H1 (cell line): ENCODE results near the gene WBP1. TPM values are rescaled to one million over a fixed set of nuclear protein-coding genes. Genes with fewer than 3 reads are reported as not detected.

Source experiments
- CTCF ChIA-PET: fragments of 300-600 bp; sonication (Branson Sonifier 250); formaldehyde crosslinking; loops from one replicate; lab custom pipeline; 2021; ENCODE audit not compliant: partially characterized antibody; lab: Charles Lee
- POLR2A ChIA-PET: fragments of 300-600 bp; sonication (Branson Sonifier 250); formaldehyde crosslinking; loops from one replicate; lab custom pipeline; 2021; ENCODE audit warnings: inconsistent platforms; ENCODE audit not compliant: partially characterized antibody; lab: Charles Lee
- DNase-seq, 2 experiments: peaks; one replicate each; pipeline versions ENCODE4 v3.0.0 to v3.0.0-alpha.2; 2010 to 2022; ENCODE audit warnings: low spot score in 2 of 2, low read depth in 1 of 2, mixed read lengths in 1 of 2
- FAIRE-seq: peaks from 2 replicates; lab custom pipeline; 2011; peaks lifted over from hg19 to GRCh38; lab: Jason Lieb, UNC
- H2AFZ ChIP-seq: 2 replicates; pipeline ENCODE4 v1.8.1; 2012; ENCODE audit warnings: low read length, inconsistent platforms
- H2AK5ac ChIP-seq: 2 replicates; pipeline ENCODE4 v1.6.1; 2013; ENCODE audit warnings: low read depth, low read length
- H2BK120ac ChIP-seq: replicated peaks from 2 replicates; pipeline ENCODE3; 2013; ENCODE audit warnings: low read depth, low read length, inconsistent platforms
- H2BK12ac ChIP-seq: 2 replicates; pipeline ENCODE4 v1.6.1; 2013; ENCODE audit warnings: low read depth, low read length
- H2BK15ac ChIP-seq: 2 replicates; pipeline ENCODE4 v1.6.1; 2013; ENCODE audit warnings: low read length
- H2BK20ac ChIP-seq: 2 replicates; pipeline ENCODE4 v1.6.1; 2013; ENCODE audit warnings: low read length
- H2BK5ac ChIP-seq: 2 replicates; pipeline ENCODE4 v1.6.1; 2013; ENCODE audit warnings: low read depth, low read length
- H3K14ac ChIP-seq: 2 replicates; pipeline ENCODE4 v1.6.1; 2013; ENCODE audit warnings: inconsistent platforms; ENCODE audit not compliant: insufficient read length
- H3K18ac ChIP-seq: 2 replicates; pipeline ENCODE4 v1.6.1; 2013; ENCODE audit warnings: low read length; ENCODE audit errors: extremely low read depth
- H3K23ac ChIP-seq: 2 replicates; pipeline ENCODE4 v1.6.1; 2013; ENCODE audit warnings: inconsistent platforms; ENCODE audit not compliant: insufficient read length
- H3K23me2 ChIP-seq: 2 replicates; pipeline ENCODE4 v1.6.1; 2013; ENCODE audit warnings: low read depth, low read length
- H3K27ac ChIP-seq: 2 replicates; pipeline ENCODE4 v1.6.1; 2011; ENCODE audit warnings: low read depth, low read length, inconsistent platforms
- H3K27me3 ChIP-seq, 4 experiments: replicated peaks in 1 of 4; 1 replicate in 1 of 4; 2 replicates in 3 of 4; pipeline versions ENCODE4 v1.6.1 to v1.8.1; 2011 to 2013; ENCODE audit warnings: low read length in 3 of 4, mild to moderate bottlenecking in 3 of 4, inconsistent platforms in 2 of 4, mixed read lengths in 2 of 4, moderate library complexity in 1 of 4; ENCODE audit not compliant: control insufficient read depth in 3 of 4, insufficient read depth in 3 of 4; ENCODE audit errors: extremely low read depth in 1 of 4
- H3K36me3 ChIP-seq, 4 experiments: 2 replicates each; pipeline versions ENCODE4 v1.6.1 to v1.8.1; 2011 to 2013; ENCODE audit warnings: mild to moderate bottlenecking in 4 of 4, low read length in 3 of 4, moderate library complexity in 2 of 4, control low read depth in 1 of 4, inconsistent platforms in 1 of 4; ENCODE audit not compliant: insufficient read depth in 4 of 4, control insufficient read depth in 2 of 4
- H3K4ac ChIP-seq: replicated peaks from 2 replicates; pipeline ENCODE3; 2013; ENCODE audit warnings: low read length, low read depth, mixed read lengths, inconsistent platforms; ENCODE audit not compliant: insufficient read length
- H3K4me1 ChIP-seq, 4 experiments: replicated peaks in 1 of 4; 1 replicate in 1 of 4; 2 replicates in 3 of 4; pipeline versions ENCODE4 v1.6.1 to v1.8.1; 2011 to 2013; ENCODE audit warnings: low read length in 3 of 4, inconsistent platforms in 2 of 4, mixed read lengths in 1 of 4; ENCODE audit not compliant: insufficient read depth in 4 of 4, control insufficient read depth in 3 of 4
- H3K4me2 ChIP-seq, 2 experiments: 2 replicates each; pipeline versions ENCODE4 v1.6.1 to v1.8.1; 2011 to 2013; ENCODE audit warnings: low read depth in 2 of 2, low read length in 2 of 2, control low read depth in 1 of 2, inconsistent platforms in 1 of 2, mild to moderate bottlenecking in 1 of 2; ENCODE audit not compliant: insufficient read depth in 1 of 2
- H3K4me3 ChIP-seq, 4 experiments: fragments of 200-600, 300-600 bp in 1 of 4; sonication (generic), shearing (Covaris generic), sonication (Bioruptor Twin) in 1 of 4; 2 replicates each; pipeline versions ENCODE4 v1.5.1 to v1.8.1; 2011 to 2016; ENCODE audit warnings: low read length in 4 of 4, low read depth in 3 of 4, control low read depth in 2 of 4, inconsistent platforms in 2 of 4, mild to moderate bottlenecking in 2 of 4, mixed read lengths in 1 of 4, moderate library complexity in 1 of 4; ENCODE audit not compliant: insufficient read depth in 2 of 4; ENCODE audit errors: extremely low read depth in 1 of 4
- H3K56ac ChIP-seq: replicated peaks from 2 replicates; pipeline ENCODE3; 2013; ENCODE audit warnings: low read depth, mild to moderate bottlenecking, mixed read lengths, low read length, inconsistent platforms; ENCODE audit not compliant: insufficient read length
- H3K79me1 ChIP-seq: 2 replicates; pipeline ENCODE4 v1.6.1; 2013; ENCODE audit warnings: low read depth, low read length, control low read depth
- H3K79me2 ChIP-seq, 2 experiments: 2 replicates each; pipeline versions ENCODE4 v1.6.1 to v1.8.1; 2012 to 2013; ENCODE audit warnings: low read length in 2 of 2, mild to moderate bottlenecking in 2 of 2, inconsistent platforms in 1 of 2; ENCODE audit not compliant: insufficient read depth in 2 of 2, control insufficient read depth in 1 of 2
- H3K9ac ChIP-seq, 4 experiments: replicated peaks in 1 of 4; 1 replicate in 1 of 4; 2 replicates in 3 of 4; pipeline versions ENCODE4 v1.6.1 to v1.8.1; 2011 to 2013; ENCODE audit warnings: low read depth in 3 of 4, low read length in 3 of 4, control low read depth in 2 of 4, mild to moderate bottlenecking in 2 of 4, moderate library complexity in 2 of 4, inconsistent platforms in 1 of 4; ENCODE audit errors: extremely low read depth in 1 of 4
- H3K9me3 ChIP-seq, 2 experiments: 2 replicates each; pipeline versions ENCODE4 v1.6.1 to v1.8.1; 2012 to 2013; ENCODE audit warnings: mild to moderate bottlenecking in 2 of 2, moderate library complexity in 2 of 2, control low read depth in 1 of 2, inconsistent platforms in 1 of 2, low read depth in 1 of 2, low read length in 1 of 2, mixed read lengths in 1 of 2; ENCODE audit not compliant: insufficient read depth in 2 of 2
- H4K20me1 ChIP-seq, 2 experiments: replicated peaks in 1 of 2; 2 replicates each; pipeline versions ENCODE3 to v1.8.1; 2011 to 2013; ENCODE audit warnings: inconsistent platforms in 2 of 2, low read length in 2 of 2, mild to moderate bottlenecking in 1 of 2; ENCODE audit not compliant: insufficient read depth in 2 of 2, control insufficient read depth in 1 of 2
- H4K5ac ChIP-seq: 2 replicates; pipeline ENCODE4 v1.6.1; 2013; ENCODE audit warnings: low read length, low read depth, mixed read lengths, inconsistent platforms; ENCODE audit not compliant: insufficient read length
- H4K8ac ChIP-seq: 2 replicates; pipeline ENCODE4 v1.8.0; 2013; ENCODE audit warnings: mild to moderate bottlenecking, moderate library complexity, low read length, inconsistent platforms; ENCODE audit not compliant: insufficient read depth; ENCODE audit errors: extremely low read depth
- H4K91ac ChIP-seq: replicated peaks from 2 replicates; pipeline ENCODE3; 2013; ENCODE audit warnings: low read length, mixed read lengths, inconsistent platforms; ENCODE audit not compliant: insufficient read length
- CEBPB ChIP-seq: IDR thresholded peaks from 2 replicates; pipeline ENCODE4 v1.6.1; 2012; ENCODE audit warnings: low read depth, low read length
- CTBP2 ChIP-seq: IDR thresholded peaks from 2 replicates; pipeline ENCODE4 v1.7.0; 2011; ENCODE audit warnings: borderline replicate concordance, mild to moderate bottlenecking, moderate library complexity, mixed read lengths, low read length; ENCODE audit not compliant: insufficient read depth, insufficient read length
- FOSL1 ChIP-seq: IDR thresholded peaks from 2 replicates; pipeline ENCODE4 v1.6.1; 2011; ENCODE audit warnings: mild to moderate bottlenecking, low read depth, low read length, moderate library complexity; ENCODE audit not compliant: insufficient read depth
- MAFK ChIP-seq: IDR thresholded peaks from 2 replicates; pipeline ENCODE4 v1.6.1; 2012; ENCODE audit warnings: low read depth, mild to moderate bottlenecking, improper control_type of control experiment, low read length
- NRF1 ChIP-seq: IDR thresholded peaks from 2 replicates; pipeline ENCODE4 v1.6.1; 2011; ENCODE audit warnings: mild to moderate bottlenecking, low read depth, low read length, improper control_type of control experiment
- RNF2 ChIP-seq: fragments of 200-900, 300-1000 bp; sonication (generic); IDR thresholded peaks from 2 replicates; pipeline ENCODE4 v1.7.1; 2016; ENCODE audit warnings: borderline replicate concordance, low read depth, mild to moderate bottlenecking, antibody characterized with exemption, low read length; ENCODE audit not compliant: poor library complexity, severe bottlenecking; ENCODE audit errors: missing control alignments
- SAP30 ChIP-seq: fragments of 300-600 bp; sonication (generic); IDR thresholded peaks from 2 replicates; pipeline ENCODE4 v1.7.1; 2012; ENCODE audit warnings: low read length, moderate library complexity, mild to moderate bottlenecking, inconsistent platforms; ENCODE audit not compliant: insufficient read depth, insufficient replicate concordance
- SIX5 ChIP-seq: IDR thresholded peaks from 2 replicates; pipeline ENCODE4 v1.6.1; 2011; ENCODE audit warnings: mild to moderate bottlenecking, low read depth, low read length
- SP1 ChIP-seq: IDR thresholded peaks from 2 replicates; pipeline ENCODE4 v1.6.1; 2011; ENCODE audit warnings: low read depth, low read length
- TAF1 ChIP-seq: IDR thresholded peaks from 2 replicates; pipeline ENCODE4 v1.6.1; 2011; ENCODE audit warnings: mild to moderate bottlenecking, low read depth, low read length
- TCF12 ChIP-seq: IDR thresholded peaks from 2 replicates; pipeline ENCODE4 v1.6.1; 2011; ENCODE audit warnings: low read depth, mild to moderate bottlenecking, low read length
- WGBS, 2 experiments: shearing (Covaris generic) in 1 of 2; methylation state at CpG; one replicate each; pipeline versions ENCODE4 v1.1.6 to v1.1.7; 2013 to 2015; ENCODE audit warnings: low lambda C conversion rate in 2 of 2, mixed read lengths in 2 of 2, inconsistent platforms in 1 of 2, low coverage in 1 of 2, missing lambda C conversion rate in 1 of 2; ENCODE audit not compliant: insufficient replicate concordance in 2 of 2, insufficient coverage in 1 of 2, insufficient read length in 1 of 2; ENCODE audit errors: extremely low coverage in 1 of 2, missing lambda C conversion rate in 1 of 2; 5-methylcytosine and 5-hydroxymethylcytosine counted together
- polyA plus RNA-seq, 7 experiments: library from polyadenylated mRNA; depleted of rRNA in 3 of 7; stranded (reverse) in 5 of 7; unstranded in 2 of 7; fragments of >200 nt in 5 of 7; fragments of 200-250 nt in 2 of 7; gene quantifications; 1 replicate in 5 of 7; 2 replicates in 1 of 7; 4 replicates in 1 of 7; pipeline versions ENCODE4 v1.2.1 to v1.2.3, GENCODE V29; 2011 to 2013; ENCODE audit warnings: missing spikeins in 2 of 7, mixed read lengths in 2 of 7
- total RNA-seq: library from RNA; stranded (reverse); fragmentation: NEBNext Ultra II Directional; extraction: Animal tissue kit (Norgen Biotek cat#: 25700); gene quantifications from 2 replicates; pipeline ENCODE4 v1.2.1, GENCODE V29; 2021
- TF ChIP-seq, protein P1 (sequence below): IDR thresholded peaks from 2 replicates; pipeline ENCODE4 v1.6.1; 2012; ENCODE audit warnings: inconsistent platforms

WBP1 gene
- total and polyA plus RNA-seq, 2 of the 8 experiments (the other 6 are each of a cell fraction or from before 2014, with no cell fraction given) = 57.2 to 190 TPM

DNA sequence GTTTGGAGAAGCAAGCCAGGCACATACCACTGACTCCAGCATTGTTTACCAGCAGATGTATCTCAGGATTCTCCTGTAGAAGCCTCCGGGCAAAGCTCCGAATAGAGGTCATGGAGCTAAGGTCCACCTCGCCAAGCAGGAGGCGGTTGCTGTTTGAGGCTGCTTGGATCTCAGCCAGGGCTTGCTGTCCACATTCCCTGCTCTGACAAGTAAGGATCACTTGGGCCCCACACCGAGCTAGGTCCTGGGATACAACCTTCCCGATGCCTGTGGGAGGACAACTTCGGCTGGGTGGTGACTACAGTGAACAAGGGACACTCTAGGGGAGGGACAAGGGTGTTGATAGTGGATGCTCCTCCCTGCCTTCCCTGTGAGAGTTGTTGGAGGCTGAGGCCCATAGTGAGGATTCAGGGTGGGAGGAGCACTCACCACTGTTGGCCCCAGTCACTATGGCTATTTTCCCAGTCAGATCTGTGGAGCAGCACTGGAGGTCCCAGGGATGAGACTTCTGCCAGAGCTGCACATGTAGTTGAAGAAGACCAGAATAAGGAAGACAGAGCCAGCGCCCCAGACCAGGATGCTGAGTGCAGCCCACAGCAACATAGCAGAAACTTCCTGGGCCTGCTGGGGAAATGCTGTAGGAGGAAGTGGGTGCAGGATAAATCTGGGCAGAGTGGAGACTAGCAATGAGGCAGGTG is 45.1 kb upstream of the WBP1 start:
- H3K27me3 ChIP-seq = peaks cover 0 to 4% (median under 1%) of the 10 kb centered on the region in 4 experiments; a peak in 2 of 7 replicates
- FAIRE-seq (no peak), DNase-seq (no peak)
- H3K56ac ChIP-seq = no peak overlapping the region
- no peak overlapping the region for H4K91ac ChIP-seq
- no peak overlapping the region for H3K4me3 ChIP-seq
- H3K27ac ChIP-seq = no peak overlapping the region
- H3K9ac ChIP-seq = no peak overlapping the region
- no peak overlapping the region for H2AK5ac ChIP-seq
- H3K18ac ChIP-seq = no peak overlapping the region
- WGBS, 2 experiments = 88% methylated on average over 8 of the region's 8 CpGs; no CpG with 5 or more reads in 1 of the 2 experiments
- H3K23ac ChIP-seq = no peak overlapping the region
- H3K4ac ChIP-seq = no peak overlapping the region
- H3K4me2 ChIP-seq = no peak overlapping the region
- no peaks in the 10 kb centered on the region for H3K36me3 ChIP-seq
- CTCF ChIA-PET = interaction anchor here (1.6 to 4.0 kb wide), 2 partner anchors 12 to 78 kb away, joined by 5 to 19 read pairs; no protein-coding TSS in a partner anchor
- H2AFZ ChIP-seq = no peak overlapping the region
- H4K20me1 ChIP-seq = no peaks in the 10 kb centered on the region
- H3K4me1 ChIP-seq = peaks cover 0 to 13% (median 0%) of the 10 kb centered on the region in 4 experiments; a peak in 3 of 7 replicates
- peak overlapping the region; percentile 52; the same call in 1 of the 2 replicates for H2BK20ac ChIP-seq
- no peak overlapping the region for H2BK120ac ChIP-seq
- no peaks in the 10 kb centered on the region for H3K79me1 ChIP-seq
- no peak overlapping the region for H2BK15ac ChIP-seq
- H2BK5ac ChIP-seq = no peak overlapping the region
- no peak overlapping the region for H4K5ac ChIP-seq
- H3K79me2 ChIP-seq = no peaks in the 10 kb centered on the region
- H2BK12ac ChIP-seq = no peak overlapping the region
- H3K14ac ChIP-seq = no peak overlapping the region
- POLR2A ChIA-PET = interaction anchor here (0.9 to 1.3 kb wide), 3 partner anchors 8 to 11 kb away, joined by 3 to 5 read pairs (median 4); partner anchors contain the start of genes C2orf81 and WDR54
- H3K9me3 ChIP-seq = no peaks in the 10 kb centered on the region
- no peak overlapping the region for H4K8ac ChIP-seq
- no peaks in the 10 kb centered on the region for H3K23me2 ChIP-seq
- TF ChIP-seq SP1 = no peak
- TF ChIP-seq, protein P1, sequence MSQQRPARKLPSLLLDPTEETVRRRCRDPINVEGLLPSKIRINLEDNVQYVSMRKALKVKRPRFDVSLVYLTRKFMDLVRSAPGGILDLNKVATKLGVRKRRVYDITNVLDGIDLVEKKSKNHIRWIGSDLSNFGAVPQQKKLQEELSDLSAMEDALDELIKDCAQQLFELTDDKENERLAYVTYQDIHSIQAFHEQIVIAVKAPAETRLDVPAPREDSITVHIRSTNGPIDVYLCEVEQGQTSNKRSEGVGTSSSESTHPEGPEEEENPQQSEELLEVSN = no peak
- no peak for TF ChIP-seq TAF1
- no peak for TF ChIP-seq SAP30
- no peak for TF ChIP-seq FOSL1
- TF ChIP-seq CTBP2 = no peak
- no peak for TF ChIP-seq TCF12
- TF ChIP-seq CEBPB = no peak
- TF ChIP-seq MAFK = no peak
- no peak for TF ChIP-seq RNF2
- TF ChIP-seq NRF1 = no peak
- TF ChIP-seq SIX5 = no peak
